ENCODE data around the gene SOWAHA. TPM values are rescaled to one million over a fixed set of nuclear protein-coding genes. Genes with fewer than 3 reads are reported as not detected.

SOWAHA gene
- total RNA-seq, 2 donors from 2014 or later: 0.13 TPM; not detected in 1

- no peaks in the 10 kb centered on the region for H3K9me3 Mint-ChIP-seq
- no peak for DNase-seq
- H3K27ac Mint-ChIP-seq: no peak overlapping the region
- Histone ChIP-seq H3K9ac (ENCODE audit: extremely low read depth, low read length, poor library complexity, severe bottlenecking) (no peak overlapping the region), H3K4me1 (ENCODE audit: control insufficient read depth, insufficient read depth, low read length) (peaks cover 5% of the 10 kb centered on the region), H3K27me3 (ENCODE audit: control insufficient read depth, insufficient read depth, low read length, poor library complexity, severe bottlenecking) (peaks cover 9% of the 10 kb centered on the region), H3K36me3 (ENCODE audit: control insufficient read depth, insufficient read depth, low read length) (no peaks in the 10 kb centered on the region), H3K4me3 (ENCODE audit: low read length) (no peak overlapping the region), H3K9me3 (ENCODE audit: control insufficient read depth, low read length) (no peaks in the 10 kb centered on the region), H3K27ac (ENCODE audit: low read depth, low read length) (no peak overlapping the region)
- 100% methylated on average over 1 of the region's 1 CpG for WGBS, 2 experiments (ENCODE audit: insufficient coverage in 1 of 2, insufficient read length in 1 of 2)
- H3K4me1 Mint-ChIP-seq: peaks cover 29% of the 10 kb centered on the region
- no peaks in the 10 kb centered on the region for H3K36me3 Mint-ChIP-seq (ENCODE audit: low read depth)
- TF ChIP-seq, protein P1, sequence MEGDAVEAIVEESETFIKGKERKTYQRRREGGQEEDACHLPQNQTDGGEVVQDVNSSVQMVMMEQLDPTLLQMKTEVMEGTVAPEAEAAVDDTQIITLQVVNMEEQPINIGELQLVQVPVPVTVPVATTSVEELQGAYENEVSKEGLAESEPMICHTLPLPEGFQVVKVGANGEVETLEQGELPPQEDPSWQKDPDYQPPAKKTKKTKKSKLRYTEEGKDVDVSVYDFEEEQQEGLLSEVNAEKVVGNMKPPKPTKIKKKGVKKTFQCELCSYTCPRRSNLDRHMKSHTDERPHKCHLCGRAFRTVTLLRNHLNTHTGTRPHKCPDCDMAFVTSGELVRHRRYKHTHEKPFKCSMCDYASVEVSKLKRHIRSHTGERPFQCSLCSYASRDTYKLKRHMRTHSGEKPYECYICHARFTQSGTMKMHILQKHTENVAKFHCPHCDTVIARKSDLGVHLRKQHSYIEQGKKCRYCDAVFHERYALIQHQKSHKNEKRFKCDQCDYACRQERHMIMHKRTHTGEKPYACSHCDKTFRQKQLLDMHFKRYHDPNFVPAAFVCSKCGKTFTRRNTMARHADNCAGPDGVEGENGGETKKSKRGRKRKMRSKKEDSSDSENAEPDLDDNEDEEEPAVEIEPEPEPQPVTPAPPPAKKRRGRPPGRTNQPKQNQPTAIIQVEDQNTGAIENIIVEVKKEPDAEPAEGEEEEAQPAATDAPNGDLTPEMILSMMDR (conservative IDR thresholded peaks at IDR 0.05): no peak
- no peak overlapping the region for H3K4me3 Mint-ChIP-seq
- H3K27me3 Mint-ChIP-seq (ENCODE audit: insufficient read depth): peaks cover 14% of the 10 kb centered on the region
Measured at GRCh38 chr5:132787076-132787475, 26.0 kb upstream of the SOWAHA start.

DNA sequence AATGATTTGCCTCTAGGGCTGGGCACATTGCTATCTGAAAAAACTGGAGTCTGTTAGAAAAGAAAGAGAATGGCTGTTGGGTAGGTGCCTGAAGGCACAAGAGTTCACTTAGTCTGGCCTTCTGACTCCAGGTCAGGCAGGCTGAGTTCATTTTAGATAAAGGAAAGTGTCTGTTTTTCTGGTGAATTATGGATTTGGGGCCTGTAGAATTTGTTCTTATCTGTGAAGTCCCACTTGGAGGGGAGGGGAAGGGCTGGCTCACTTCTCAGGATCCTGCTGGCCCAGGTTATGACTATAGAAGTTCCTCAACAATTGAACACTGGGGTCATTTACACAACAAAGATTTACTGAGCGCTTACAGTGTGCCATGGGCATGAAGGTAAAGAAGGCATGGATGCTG lies 24.6 kb upstream of the SOWAHA start:
- H3K27me3 ChIP-seq (ENCODE audit: control insufficient read depth, insufficient read depth, low read length, poor library complexity, severe bottlenecking): peaks cover 17% of the 10 kb centered on the region
- no peak overlapping the region for H3K4me3 ChIP-seq (ENCODE audit: low read length)
- peaks cover 5% of the 10 kb centered on the region for H3K4me1 ChIP-seq (ENCODE audit: control insufficient read depth, insufficient read depth, low read length)
- 80 to 83% methylated on average over 1 of the region's 1 CpG for WGBS, 2 experiments (ENCODE audit: insufficient coverage in 1 of 2, insufficient read length in 1 of 2)
- peaks cover 16% of the 10 kb centered on the region for H3K27me3 Mint-ChIP-seq (ENCODE audit: insufficient read depth)
- no peaks in the 10 kb centered on the region for H3K36me3 Mint-ChIP-seq (ENCODE audit: low read depth)
- no peaks in the 10 kb centered on the region for H3K9me3 ChIP-seq (ENCODE audit: control insufficient read depth, low read length)
- H3K4me1 Mint-ChIP-seq: peaks cover 29% of the 10 kb centered on the region
- DNase-seq: no peak
- H3K9ac ChIP-seq (ENCODE audit: extremely low read depth, low read length, poor library complexity, severe bottlenecking): no peak overlapping the region
- no peaks in the 10 kb centered on the region for H3K36me3 ChIP-seq (ENCODE audit: control insufficient read depth, insufficient read depth, low read length)
- TF ChIP-seq, protein P1 (conservative IDR thresholded peaks at IDR 0.05): no peak
- H3K27ac Mint-ChIP-seq: no peak overlapping the region
- H3K9me3 Mint-ChIP-seq: no peaks in the 10 kb centered on the region
- H3K4me3 Mint-ChIP-seq: no peak overlapping the region
- no peak overlapping the region for H3K27ac ChIP-seq (ENCODE audit: low read depth, low read length)

DNA sequence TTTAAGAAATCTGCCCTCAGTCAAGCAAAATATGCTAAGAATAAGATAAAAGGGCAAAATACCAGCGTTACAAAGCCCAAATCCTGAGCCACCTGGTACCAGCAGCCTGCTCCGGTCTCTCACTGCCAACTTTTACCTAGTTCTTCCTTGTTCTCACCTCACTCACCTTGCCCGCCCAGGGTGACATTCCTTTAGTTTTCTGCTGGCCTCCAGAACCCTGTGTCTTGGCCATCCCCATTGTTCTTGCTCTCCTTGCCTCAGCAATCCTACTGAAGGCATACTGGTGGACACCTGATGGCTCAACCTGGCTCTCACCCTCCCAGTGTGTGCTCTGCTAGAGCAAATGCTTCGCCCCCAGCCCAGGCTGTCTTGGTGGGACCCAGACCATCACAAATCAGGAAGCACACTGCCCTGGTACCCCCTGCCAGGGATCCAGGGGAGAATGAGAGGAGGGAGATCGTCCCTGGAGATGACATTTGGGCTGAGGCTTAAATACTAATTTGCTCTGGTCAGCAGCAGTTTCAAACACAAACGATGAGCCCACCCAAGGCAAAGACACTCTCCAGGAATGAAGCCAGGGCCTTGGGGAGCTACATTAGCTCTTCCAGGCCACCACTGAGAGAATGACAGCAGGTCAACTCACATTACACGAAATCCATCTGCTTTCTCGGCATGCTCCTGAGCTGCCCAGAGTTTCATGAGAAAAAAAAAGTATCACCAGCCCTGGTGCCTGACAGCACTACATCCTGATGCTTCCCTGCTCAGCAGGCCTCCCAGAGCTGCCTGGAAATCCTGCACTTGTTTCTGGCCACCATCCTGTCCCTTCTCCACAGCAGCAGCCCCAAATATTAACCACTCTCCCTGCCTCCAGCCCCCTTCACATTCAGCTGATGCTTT lies 23.9 kb upstream of the SOWAHA start:
- Mint-ChIP-seq H3K9me3 (no peaks in the 10 kb centered on the region), H3K4me3 (no peak overlapping the region), H3K4me1 (peaks cover 29% of the 10 kb centered on the region), H3K36me3 (ENCODE audit: low read depth) (no peaks in the 10 kb centered on the region), H3K27me3 (ENCODE audit: insufficient read depth) (peaks cover 16% of the 10 kb centered on the region), H3K27ac (peak overlapping the region; percentile 32)
- no peaks in the 10 kb centered on the region for H3K9me3 ChIP-seq (ENCODE audit: control insufficient read depth, low read length)
- H3K9ac ChIP-seq (ENCODE audit: extremely low read depth, low read length, poor library complexity, severe bottlenecking): no peak overlapping the region
- H3K27me3 ChIP-seq (ENCODE audit: control insufficient read depth, insufficient read depth, low read length, poor library complexity, severe bottlenecking): peaks cover 17% of the 10 kb centered on the region
- no peak overlapping the region for H3K4me3 ChIP-seq (ENCODE audit: low read length)
- no peaks in the 10 kb centered on the region for H3K36me3 ChIP-seq (ENCODE audit: control insufficient read depth, insufficient read depth, low read length)
- WGBS, 2 experiments (ENCODE audit: insufficient coverage in 1 of 2, insufficient read length in 1 of 2): 86 to 87% methylated on average over 7 to 8 of the region's 8 CpGs
- H3K27ac ChIP-seq (ENCODE audit: low read depth, low read length): no peak overlapping the region
- H3K4me1 ChIP-seq (ENCODE audit: control insufficient read depth, insufficient read depth, low read length): peaks cover 5% of the 10 kb centered on the region
- no peak for DNase-seq
- TF ChIP-seq, protein P1 (conservative IDR thresholded peaks at IDR 0.05): no peak
